GM19438 (cell line): ENCODE results near the gene IMMP1L.

Experiments used
- ATAC-seq: cut with Tn5 transposase; IDR thresholded peaks from one replicate; pipeline ENCODE4 v1.9.1; 2021; ENCODE audit warnings: low read depth; ENCODE audit not compliant: unreplicated experiment

The IMMP1L gene

GRCh38 chr11:31477528-31478222, 31.7 kb downstream of the IMMP1L start:
- ATAC-seq = no peak

GRCh38 chr11:31474083-31474482, 35.3 kb downstream of the IMMP1L start:
- ATAC-seq = no peak

GRCh38 chr11:31464436-31464835, 45.0 kb downstream of the IMMP1L start:
- no peak for ATAC-seq

GRCh38 chr11:31455177-31455576, 54.2 kb downstream of the IMMP1L start:
- ATAC-seq = no peak

- ATAC-seq = no peak
These were observed 58.6 kb downstream of the IMMP1L start for GRCh38 chr11:31450841-31451240.

- ATAC-seq = no peak
These were observed 60.4 kb downstream of the IMMP1L start for GRCh38 chr11:31449040-31449439.

- ATAC-seq = no peak
These were observed 63.8 kb downstream of the IMMP1L start for GRCh38 chr11:31445621-31446020.

- no peak for ATAC-seq
These were observed 65.6 kb downstream of the IMMP1L start for GRCh38 chr11:31443802-31444201.

- ATAC-seq = no peak
These were observed 67.3 kb downstream of the IMMP1L start for GRCh38 chr11:31442086-31442485.

- no peak for ATAC-seq
These were observed 68.1 kb downstream of the IMMP1L start for GRCh38 chr11:31441296-31441695.

- no peak for ATAC-seq
These were observed 71.5 kb downstream of the IMMP1L start for GRCh38 chr11:31437742-31438435.

GRCh38 chr11:31433851-31434250, 75.6 kb downstream of the IMMP1L start:
- no peak for ATAC-seq

GRCh38 chr11:31424652-31425051, 84.8 kb downstream of the IMMP1L start:
- no peak for ATAC-seq

- ATAC-seq = no peak
These were observed 86.7 kb downstream of the IMMP1L start for GRCh38 chr11:31422703-31423102.

GRCh38 chr11:31421820-31422219, 87.6 kb downstream of the IMMP1L start:
- ATAC-seq = no peak

- ATAC-seq = no peak
These were observed 89.8 kb downstream of the IMMP1L start for GRCh38 chr11:31419669-31420068.

- ATAC-seq = no peak
These were observed 90.3 kb downstream of the IMMP1L start for GRCh38 chr11:31419138-31419537.

- no peak for ATAC-seq
These were observed 91.6 kb downstream of the IMMP1L start for GRCh38 chr11:31417816-31418215.

- no peak for ATAC-seq
These were observed 92.1 kb downstream of the IMMP1L start for GRCh38 chr11:31417357-31417756.

GRCh38 chr11:31415435-31415834, 94.0 kb downstream of the IMMP1L start:
- no peak for ATAC-seq

GRCh38 chr11:31414338-31414737, 95.1 kb downstream of the IMMP1L start:
- ATAC-seq = no peak

- ATAC-seq = no peak
These were observed 96.5 kb downstream of the IMMP1L start for GRCh38 chr11:31412946-31413345.
